HCT116 (cell line): ENCODE results near the gene CBX4. TPM values are rescaled to one million over a fixed set of nuclear protein-coding genes. Genes with fewer than 3 reads are reported as not detected.

Experiments used
- ATAC-seq: fragments of 200-7000 bp; cut with Tn5 transposase; 2 replicates; pipeline ENCODE4 v1.9.1; 2020; ENCODE audit warnings: mild to moderate bottlenecking, moderate library complexity
- BruUV-seq: library from RNA; stranded (reverse); fragments of 400-500 nt; replicated peaks from 2 replicates; lab custom pipeline; 2021; lab: Mats Ljungman, UMichigan
- CTCF ChIA-PET: fragments of 300-600 bp; sonication (Branson Sonifier 250); formaldehyde crosslinking; loops from one replicate; lab custom pipeline; 2021; ENCODE audit warnings: antibody characterized with exemption; lab: Charles Lee
- POLR2A ChIA-PET: fragments of 300-600, 350-600 bp; sonication (Branson Sonifier 250); formaldehyde crosslinking; loops from one replicate; lab custom pipeline; 2021; ENCODE audit warnings: antibody characterized with exemption; lab: Charles Lee
- RAD21 ChIA-PET, 2 experiments: fragments of 300-600 bp; sonication (Branson Sonifier 250); formaldehyde crosslinking; loops; one replicate each; lab custom pipeline; 2023; ENCODE audit warnings: low total read pairs in 2 of 2; ENCODE audit not compliant: uncharacterized antibody in 2 of 2, unreplicated experiment in 2 of 2, low non-redundant PET in 1 of 2; lab: Charles Lee
- DNase-seq: peaks from one replicate; pipeline ENCODE4 v3.0.0-alpha.2; 2010; ENCODE audit warnings: low read depth, low spot score
- H2AFZ ChIP-seq: fragments of 200-600 bp; shearing (Covaris generic), sonication (generic); 2 replicates; pipeline ENCODE4 v1.6.1; 2017; ENCODE audit warnings: low read depth, mixed run types, mixed read lengths, antibody characterized with exemption, low read length; ENCODE audit not compliant: poor library complexity, severe bottlenecking
- H3K27ac ChIP-seq: 2 replicates; pipeline ENCODE4 v1.5.1; 2012; ENCODE audit warnings: low read depth, low read length
- H3K27me3 ChIP-seq: fragments of 200-600 bp; sonication (generic); 2 replicates; pipeline ENCODE4 v1.6.1; 2016; ENCODE audit warnings: mixed run types, low read length, mixed read lengths; ENCODE audit not compliant: insufficient read depth
- H3K36me3 ChIP-seq, 2 experiments: fragments of 200-500 bp in 1 of 2; fragments of 200-600 bp in 1 of 2; sonication (Bioruptor generic) in 1 of 2; sonication (generic) in 1 of 2; 2 replicates each; pipeline versions ENCODE4 v1.5.1 to v1.6.1; 2014 to 2016; ENCODE audit warnings: low read length in 2 of 2, inconsistent platforms in 1 of 2, mixed read lengths in 1 of 2, mixed run types in 1 of 2; ENCODE audit not compliant: insufficient read depth in 2 of 2, control insufficient read depth in 1 of 2
- H3K4me1 ChIP-seq, 2 experiments: fragments of 200-600 bp in 1 of 2; sonication (generic) in 1 of 2; 2 replicates each; pipeline versions ENCODE4 v1.5.1 to v1.6.1; 2012 to 2017; ENCODE audit warnings: low read length in 2 of 2, inconsistent platforms in 1 of 2, mild to moderate bottlenecking in 1 of 2, mixed read lengths in 1 of 2, mixed run types in 1 of 2, moderate library complexity in 1 of 2; ENCODE audit not compliant: insufficient read depth in 2 of 2, control insufficient read depth in 1 of 2
- H3K4me2 ChIP-seq: fragments of 200-600 bp; sonication (generic); 2 replicates; pipeline ENCODE4 v1.6.1; 2017; ENCODE audit warnings: mixed run types, low read length, mixed read lengths
- H3K4me3 ChIP-seq, 2 experiments: fragments of 200-600 bp in 1 of 2; sonication (generic) in 1 of 2; replicated peaks in 1 of 2; 2 replicates each; pipeline ENCODE4 v1.5.1; 2011 to 2016; ENCODE audit warnings: low read length in 2 of 2, control low read depth in 1 of 2, low read depth in 1 of 2, mild to moderate bottlenecking in 1 of 2, mixed read lengths in 1 of 2, mixed run types in 1 of 2
- H3K79me2 ChIP-seq: fragments of 200-600 bp; sonication (generic); 2 replicates; pipeline ENCODE4 v1.6.1; 2017; ENCODE audit warnings: mild to moderate bottlenecking, mixed run types, low read length, moderate library complexity, mixed read lengths; ENCODE audit not compliant: insufficient read depth
- H3K9ac ChIP-seq: fragments of 200-600 bp; sonication (generic); 2 replicates; pipeline ENCODE4 v1.6.1; 2016; ENCODE audit warnings: low read length, mixed read lengths
- H3K9me2 ChIP-seq: fragments of 200-600 bp; sonication (generic), shearing (Covaris generic); 2 replicates; pipeline ENCODE4 v1.6.1; 2017; ENCODE audit warnings: mixed run types, mild to moderate bottlenecking, moderate library complexity; ENCODE audit not compliant: insufficient read depth
- H3K9me3 ChIP-seq, 2 experiments: fragments of 200-500 bp in 1 of 2; fragments of 200-600 bp in 1 of 2; sonication (Bioruptor generic) in 1 of 2; sonication (generic) in 1 of 2; 2 replicates each; pipeline ENCODE4 v1.6.1; 2014 to 2017; ENCODE audit warnings: low read length in 2 of 2, mixed read lengths in 2 of 2, inconsistent platforms in 1 of 2, low read depth in 1 of 2, mild to moderate bottlenecking in 1 of 2, mixed run types in 1 of 2, moderate library complexity in 1 of 2; ENCODE audit not compliant: control insufficient read depth in 1 of 2, insufficient read depth in 1 of 2
- H4K20me1 ChIP-seq: fragments of 200-600 bp; sonication (generic), shearing (Covaris generic); 2 replicates; pipeline ENCODE4 v1.6.1; 2017; ENCODE audit warnings: mixed run types, mild to moderate bottlenecking, moderate library complexity; ENCODE audit not compliant: insufficient read depth
- CBX3 ChIP-seq: IDR thresholded peaks from 2 replicates; pipeline ENCODE4 v1.6.1; 2012; ENCODE audit warnings: low read depth
- CEBPB ChIP-seq: IDR thresholded peaks from 2 replicates; pipeline ENCODE4 v1.6.1; 2012; ENCODE audit warnings: low read depth
- EGR1 ChIP-seq: IDR thresholded peaks from 2 replicates; pipeline ENCODE4 v1.6.1; 2012; ENCODE audit warnings: low read depth
- ELF1 ChIP-seq: IDR thresholded peaks from 2 replicates; pipeline ENCODE4 v1.6.1; 2012; ENCODE audit warnings: low read depth, borderline replicate concordance
- EZH2phosphoT487 ChIP-seq: fragments of 200-600 bp; IDR thresholded peaks from 2 replicates; pipeline ENCODE4 v1.6.1; 2018; ENCODE audit warnings: antibody characterized with exemption, borderline replicate concordance
- FOSL1 ChIP-seq: IDR thresholded peaks from 2 replicates; pipeline ENCODE4 v1.6.1; 2012; ENCODE audit warnings: low read depth
- RAD21 ChIP-seq: IDR thresholded peaks from 2 replicates; pipeline ENCODE4 v1.6.1; 2012; ENCODE audit warnings: low read depth, mild to moderate bottlenecking
- SIN3A ChIP-seq: IDR thresholded peaks from 2 replicates; pipeline ENCODE4 v1.6.1; 2012; ENCODE audit warnings: low read depth
- SP1 ChIP-seq: IDR thresholded peaks from 2 replicates; pipeline ENCODE4 v1.6.1; 2012; ENCODE audit warnings: low read depth
- SRF ChIP-seq: IDR thresholded peaks from 2 replicates; pipeline ENCODE4 v1.6.1; 2012; ENCODE audit warnings: low read depth
- YY1 ChIP-seq: IDR thresholded peaks from 2 replicates; pipeline ENCODE4 v1.6.1; 2011; ENCODE audit warnings: low read length, low read depth, moderate library complexity, mild to moderate bottlenecking; ENCODE audit not compliant: insufficient replicate concordance; ENCODE audit errors: extremely low read depth
- ZFX ChIP-seq: fragments of 450-650 bp; IDR thresholded peaks from 2 replicates; pipeline ENCODE4 v1.6.1; 2017
- intact Hi-C: fragments of 100-400 bp; cut with micrococcal nuclease; formaldehyde crosslinking; loops from 2 replicates; pipeline ENCODE4 v1.10.0; 2022
- total RNA-seq: library from RNA; stranded (reverse); gene quantifications from one replicate; pipeline ENCODE4 v1.2.1, GENCODE V29; 2021; ENCODE audit not compliant: unreplicated experiment
- TF ChIP-seq, protein P1 (sequence below), 3 experiments: fragments of 200-600 bp in 1 of 3; sonication (generic) in 1 of 3; IDR thresholded peaks in 2 of 3; conservative IDR thresholded peaks in 1 of 3; 2 replicates each; pipeline ENCODE4 v1.5.1; 2012 to 2017; ENCODE audit warnings: low read depth in 2 of 3, low read length in 2 of 3, antibody characterized with exemption in 1 of 3, borderline replicate concordance in 1 of 3, control low read depth in 1 of 3, mild to moderate bottlenecking in 1 of 3, mixed read lengths in 1 of 3, mixed run types in 1 of 3, moderate library complexity in 1 of 3; ENCODE audit not compliant: insufficient read depth in 1 of 3
- TF ChIP-seq, protein P2 (sequence below): IDR thresholded peaks from 2 replicates; pipeline ENCODE4 v1.6.1; 2012; ENCODE audit warnings: low read depth
- TF ChIP-seq, protein P3 (sequence below): IDR thresholded peaks from 2 replicates; pipeline ENCODE4 v1.6.1; 2012

CBX4 gene
- total RNA-seq, 1 experiment from 2014 or later: 60.9 TPM

DNA sequence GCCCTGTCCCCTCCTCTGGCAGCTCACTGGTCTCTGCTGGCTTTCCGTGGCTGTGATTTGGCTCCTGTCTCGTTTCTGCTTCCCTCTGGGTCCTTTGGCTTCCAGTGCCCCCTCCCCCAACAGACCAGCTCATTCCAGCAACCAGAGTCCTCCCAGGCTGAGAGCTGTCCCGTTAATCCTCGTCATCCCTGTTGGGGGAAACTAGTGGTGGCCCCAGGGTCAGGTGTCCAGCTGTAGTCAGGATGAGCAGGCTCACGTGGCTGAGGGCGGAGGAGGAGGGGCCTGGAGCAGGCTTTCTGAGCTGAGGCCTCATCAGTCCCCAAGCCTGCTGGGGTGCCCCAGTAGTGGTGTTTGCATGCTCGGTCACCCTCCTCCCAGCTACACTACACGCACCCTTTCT, 10.7 kb upstream of the CBX4 start:
- Histone ChIP-seq H3K4me1 (peaks cover 49 to 56% of the 10 kb centered on the region in 2 experiments), H3K9me3 (no peaks in the 10 kb centered on the region), H3K27me3 (no peaks in the 10 kb centered on the region), H3K4me2 (peak overlapping the region; percentile 65), H3K9me2 (no peaks in the 10 kb centered on the region), H3K79me2 (no peaks in the 10 kb centered on the region), H2AFZ (no peak overlapping the region), H4K20me1 (no peaks in the 10 kb centered on the region), H3K9ac (peak overlapping the region; percentile 22), H3K36me3 (no peaks in the 10 kb centered on the region), H3K4me3 (peak overlapping the region in 1 of 2 experiments; percentile 16; a peak in 2 of 4 replicates)
- intact Hi-C loops: loop anchor here (2.0 to 5.0 kb wide), 2 partner anchors 67 to 137 kb away; no protein-coding TSS in a partner anchor
- ChIA-PET CTCF (interaction anchor here (1.0 to 6.0 kb wide), 5 partner anchors 10 to 159 kb away, joined by 3 to 67 read pairs (median 4); partner anchors contain the start of gene CBX4), POLR2A (interaction anchor here (0.6 to 7.5 kb wide), 5 partner anchors 8 to 53 kb away, joined by 3 to 73 read pairs (median 5); partner anchors contain the start of genes CBX4 and CBX8), RAD21 (no interaction called here)
- peak; percentile 1 for ATAC-seq
- no TSS peak for BruUV-seq
- DNase-seq: no peak
- TF ChIP-seq ELF1 (no peak), RAD21 (no peak), CBX3 (no peak), ZFX (no peak), YY1 (no peak), SP1 (no peak), EZH2phosphoT487 (no peak), FOSL1 (no peak), CEBPB (no peak), SIN3A (no peak), EGR1 (no peak), SRF (no peak)
- TF ChIP-seq, protein P1, sequence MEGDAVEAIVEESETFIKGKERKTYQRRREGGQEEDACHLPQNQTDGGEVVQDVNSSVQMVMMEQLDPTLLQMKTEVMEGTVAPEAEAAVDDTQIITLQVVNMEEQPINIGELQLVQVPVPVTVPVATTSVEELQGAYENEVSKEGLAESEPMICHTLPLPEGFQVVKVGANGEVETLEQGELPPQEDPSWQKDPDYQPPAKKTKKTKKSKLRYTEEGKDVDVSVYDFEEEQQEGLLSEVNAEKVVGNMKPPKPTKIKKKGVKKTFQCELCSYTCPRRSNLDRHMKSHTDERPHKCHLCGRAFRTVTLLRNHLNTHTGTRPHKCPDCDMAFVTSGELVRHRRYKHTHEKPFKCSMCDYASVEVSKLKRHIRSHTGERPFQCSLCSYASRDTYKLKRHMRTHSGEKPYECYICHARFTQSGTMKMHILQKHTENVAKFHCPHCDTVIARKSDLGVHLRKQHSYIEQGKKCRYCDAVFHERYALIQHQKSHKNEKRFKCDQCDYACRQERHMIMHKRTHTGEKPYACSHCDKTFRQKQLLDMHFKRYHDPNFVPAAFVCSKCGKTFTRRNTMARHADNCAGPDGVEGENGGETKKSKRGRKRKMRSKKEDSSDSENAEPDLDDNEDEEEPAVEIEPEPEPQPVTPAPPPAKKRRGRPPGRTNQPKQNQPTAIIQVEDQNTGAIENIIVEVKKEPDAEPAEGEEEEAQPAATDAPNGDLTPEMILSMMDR (IDR thresholded peaks at IDR 0.05 in 2 of 3, conservative IDR thresholded peaks at IDR 0.05 in 1 of 3; ENCODE audit: borderline replicate concordance in 1 of 3, insufficient read depth in 1 of 3, low read depth in 2 of 3, low read length in 2 of 3): no peak
- TF ChIP-seq, protein P2, sequence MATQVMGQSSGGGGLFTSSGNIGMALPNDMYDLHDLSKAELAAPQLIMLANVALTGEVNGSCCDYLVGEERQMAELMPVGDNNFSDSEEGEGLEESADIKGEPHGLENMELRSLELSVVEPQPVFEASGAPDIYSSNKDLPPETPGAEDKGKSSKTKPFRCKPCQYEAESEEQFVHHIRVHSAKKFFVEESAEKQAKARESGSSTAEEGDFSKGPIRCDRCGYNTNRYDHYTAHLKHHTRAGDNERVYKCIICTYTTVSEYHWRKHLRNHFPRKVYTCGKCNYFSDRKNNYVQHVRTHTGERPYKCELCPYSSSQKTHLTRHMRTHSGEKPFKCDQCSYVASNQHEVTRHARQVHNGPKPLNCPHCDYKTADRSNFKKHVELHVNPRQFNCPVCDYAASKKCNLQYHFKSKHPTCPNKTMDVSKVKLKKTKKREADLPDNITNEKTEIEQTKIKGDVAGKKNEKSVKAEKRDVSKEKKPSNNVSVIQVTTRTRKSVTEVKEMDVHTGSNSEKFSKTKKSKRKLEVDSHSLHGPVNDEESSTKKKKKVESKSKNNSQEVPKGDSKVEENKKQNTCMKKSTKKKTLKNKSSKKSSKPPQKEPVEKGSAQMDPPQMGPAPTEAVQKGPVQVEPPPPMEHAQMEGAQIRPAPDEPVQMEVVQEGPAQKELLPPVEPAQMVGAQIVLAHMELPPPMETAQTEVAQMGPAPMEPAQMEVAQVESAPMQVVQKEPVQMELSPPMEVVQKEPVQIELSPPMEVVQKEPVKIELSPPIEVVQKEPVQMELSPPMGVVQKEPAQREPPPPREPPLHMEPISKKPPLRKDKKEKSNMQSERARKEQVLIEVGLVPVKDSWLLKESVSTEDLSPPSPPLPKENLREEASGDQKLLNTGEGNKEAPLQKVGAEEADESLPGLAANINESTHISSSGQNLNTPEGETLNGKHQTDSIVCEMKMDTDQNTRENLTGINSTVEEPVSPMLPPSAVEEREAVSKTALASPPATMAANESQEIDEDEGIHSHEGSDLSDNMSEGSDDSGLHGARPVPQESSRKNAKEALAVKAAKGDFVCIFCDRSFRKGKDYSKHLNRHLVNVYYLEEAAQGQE: no peak
- TF ChIP-seq, protein P3, sequence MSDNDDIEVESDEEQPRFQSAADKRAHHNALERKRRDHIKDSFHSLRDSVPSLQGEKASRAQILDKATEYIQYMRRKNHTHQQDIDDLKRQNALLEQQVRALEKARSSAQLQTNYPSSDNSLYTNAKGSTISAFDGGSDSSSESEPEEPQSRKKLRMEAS: no peak
- TF ChIP-seq, all 23 proteins: peak for 0
- peak overlapping the region; percentile 69 for H3K27ac ChIP-seq
